Measurements from ENCODE around the gene LYZ. TPM values are rescaled to one million over a fixed set of nuclear protein-coding genes. Genes with fewer than 3 reads are reported as not detected.

LYZ gene
- total RNA-seq, 2 donors from 2014 or later: 26.6 to 27.3 TPM

- no peak for TF ChIP-seq CTCF (IDR thresholded peaks at IDR 0.05)
- TF ChIP-seq POLR2A (IDR thresholded peaks at IDR 0.05): no peak
- TF ChIP-seq POLR2AphosphoS5 (IDR thresholded peaks at IDR 0.05): no peak
- H3K36me3 ChIP-seq: no peaks in the 10 kb centered on the region
- H3K4me1 ChIP-seq (replicated peaks): no peaks in the 10 kb centered on the region
- WGBS: 75% methylated on average over 2 of the region's 2 CpGs
- intact Hi-C loops (cut with DNase I): no loop called here
- no peak for DNase-seq (ENCODE audit: low spot score)
- H3K9me3 ChIP-seq: no peaks in the 10 kb centered on the region
- H3K4me3 ChIP-seq: no peak overlapping the region
- H3K27ac ChIP-seq: no peak overlapping the region
- H3K27me3 ChIP-seq (replicated peaks; ENCODE audit: insufficient read depth): no peaks in the 10 kb centered on the region
These were observed 3.5 kb downstream of the LYZ start for GRCh38 chr12:69351462-69352236.

- no peaks in the 10 kb centered on the region for H3K27me3 ChIP-seq (replicated peaks; ENCODE audit: insufficient read depth)
- no peak overlapping the region for H3K27ac ChIP-seq
- H3K4me1 ChIP-seq (replicated peaks): no peaks in the 10 kb centered on the region
- H3K9me3 ChIP-seq: no peaks in the 10 kb centered on the region
- no peak overlapping the region for H3K4me3 ChIP-seq
- DNase-seq (ENCODE audit: low spot score): no peak
- WGBS: 96% methylated on average over 5 of the region's 5 CpGs
- TF ChIP-seq CTCF (IDR thresholded peaks at IDR 0.05) (no peak), POLR2AphosphoS5 (IDR thresholded peaks at IDR 0.05) (no peak), POLR2A (IDR thresholded peaks at IDR 0.05) (no peak)
- intact Hi-C loops (cut with DNase I): no loop called here
- H3K36me3 ChIP-seq: no peaks in the 10 kb centered on the region
These were observed 4.7 kb downstream of the LYZ start for GRCh38 chr12:69352904-69353303.

GRCh38 chr12:69354172-69354555 lies 6.0 kb downstream of the LYZ start:
- no peaks in the 10 kb centered on the region for H3K9me3 ChIP-seq
- H3K4me3 ChIP-seq: no peak overlapping the region
- 89% methylated on average over 1 of the region's 1 CpG for WGBS
- H3K4me1 ChIP-seq (replicated peaks): no peaks in the 10 kb centered on the region
- intact Hi-C loops (cut with DNase I): no loop called here
- TF ChIP-seq POLR2A (IDR thresholded peaks at IDR 0.05): no peak
- TF ChIP-seq POLR2AphosphoS5 (IDR thresholded peaks at IDR 0.05): no peak
- TF ChIP-seq CTCF (IDR thresholded peaks at IDR 0.05): no peak
- no peak overlapping the region for H3K27ac ChIP-seq
- no peak for DNase-seq (ENCODE audit: low spot score)
- no peaks in the 10 kb centered on the region for H3K27me3 ChIP-seq (replicated peaks; ENCODE audit: insufficient read depth)
- H3K36me3 ChIP-seq: no peaks in the 10 kb centered on the region

GRCh38 chr12:69354556-69355187 lies 6.5 kb downstream of the LYZ start:
- H3K4me3 ChIP-seq: no peak overlapping the region
- no peak overlapping the region for H3K27ac ChIP-seq
- no peak for TF ChIP-seq CTCF (IDR thresholded peaks at IDR 0.05)
- no peak for TF ChIP-seq POLR2AphosphoS5 (IDR thresholded peaks at IDR 0.05)
- no peak for TF ChIP-seq POLR2A (IDR thresholded peaks at IDR 0.05)
- H3K36me3 ChIP-seq: no peaks in the 10 kb centered on the region
- WGBS: 61% methylated on average over 1 of the region's 1 CpG
- intact Hi-C loops (cut with DNase I): loop anchor here (5.0 kb wide), 3 partner anchors 218 to 283 kb away; partner anchors contain the start of gene CCT2
- no peaks in the 10 kb centered on the region for H3K4me1 ChIP-seq (replicated peaks)
- H3K9me3 ChIP-seq: no peaks in the 10 kb centered on the region
- no peak for DNase-seq (ENCODE audit: low spot score)
- no peaks in the 10 kb centered on the region for H3K27me3 ChIP-seq (replicated peaks; ENCODE audit: insufficient read depth)
